Measurements from ENCODE around the gene ATF6B.
"Not testable (repeated sequence)": the region's sequence is repeated elsewhere in the genome, so short reads cannot be mapped to it uniquely, and the experiment has no call there.

Gene ATF6B

GRCh38 chr6:32102255-32102654 is 25.8 kb downstream of the ATF6B start:
- no peak for DNase-seq

- not testable (repeated sequence) for DNase-seq
Measured at GRCh38 chr6:32100251-32100650, 27.8 kb downstream of the ATF6B start.

- no peak for DNase-seq
Measured at GRCh38 chr6:32097364-32097763, 30.7 kb downstream of the ATF6B start.

- DNase-seq = no peak
Measured at GRCh38 chr6:32096394-32097258, 31.4 kb downstream of the ATF6B start.

- no peak for DNase-seq
Measured at GRCh38 chr6:32096087-32096393, 32.0 kb downstream of the ATF6B start.

- DNase-seq = no peak
Measured at GRCh38 chr6:32095338-32096086, 32.5 kb downstream of the ATF6B start.

GRCh38 chr6:32092760-32093497 is 35.1 kb downstream of the ATF6B start:
- no peak for DNase-seq

GRCh38 chr6:32089082-32089828 is 38.8 kb downstream of the ATF6B start:
- no peak for DNase-seq

- DNase-seq = no peak
Measured at GRCh38 chr6:32088487-32089049, 39.5 kb downstream of the ATF6B start.

GRCh38 chr6:32087574-32088486 is 40.2 kb downstream of the ATF6B start:
- peak in 1 of 2 donors; percentile 8 for DNase-seq

- no peak for DNase-seq
Measured at GRCh38 chr6:32086661-32087573, 41.1 kb downstream of the ATF6B start.

GRCh38 chr6:32085759-32086459 is 42.1 kb downstream of the ATF6B start:
- no peak for DNase-seq

- no peak for DNase-seq
Measured at GRCh38 chr6:32084780-32085179, 43.3 kb downstream of the ATF6B start.

- DNase-seq = no peak
Measured at GRCh38 chr6:32083812-32084768, 44.0 kb downstream of the ATF6B start.

GRCh38 chr6:32082935-32083334 is 45.1 kb downstream of the ATF6B start:
- no peak for DNase-seq

GRCh38 chr6:32082478-32082877 is 45.6 kb downstream of the ATF6B start:
- no peak for DNase-seq

GRCh38 chr6:32081168-32081990 is 46.7 kb downstream of the ATF6B start:
- DNase-seq = no peak
